ENCODE data around the gene AKAP8. TPM values are rescaled to one million over a fixed set of nuclear protein-coding genes. Genes with fewer than 3 reads are reported as not detected.

AKAP8 gene
- total and polyA plus RNA-seq, 2 of the 4 experiments (the other 2 are of a cell fraction) = 12.2 to 13.4 TPM

- Histone ChIP-seq H3K27ac (ENCODE audit: insufficient read depth, low read length) (no peak overlapping the region), H3K27me3 (ENCODE audit: control insufficient read depth, insufficient read depth, low read length) (no peaks in the 10 kb centered on the region), H2BK120ac (ENCODE audit: low read depth, low read length) (no peak overlapping the region), H2BK15ac (ENCODE audit: low read depth, low read length) (no peak overlapping the region), H4K8ac (ENCODE audit: low read depth in 2 of 2, low read length in 2 of 2) (no peak overlapping the region), H2BK5ac (ENCODE audit: low read depth, low read length, poor library complexity, severe bottlenecking) (no peak overlapping the region), H3K36me3 (ENCODE audit: control insufficient read depth, insufficient read depth, low read length) (peaks cover 68% of the 10 kb centered on the region), H2BK20ac (ENCODE audit: low read depth, low read length) (no peak overlapping the region), H3K56ac (ENCODE audit: extremely low read depth, insufficient read depth, low read length) (no peak overlapping the region), H4K5ac (ENCODE audit: low read depth, low read length) (no peak overlapping the region), H4K91ac (ENCODE audit: insufficient read depth, low read depth, low read length) (no peak overlapping the region), H3K4ac (ENCODE audit: low read depth, low read length) (no peak overlapping the region), H3K4me2 (ENCODE audit: low read depth, low read length) (no peak overlapping the region), H3K79me1 (ENCODE audit: low read depth in 1 of 2, low read length in 2 of 2) (peaks cover 12 to 46% of the 10 kb centered on the region in 2 experiments), H3K4me3 (ENCODE audit: insufficient read depth, low read depth, low read length) (no peak overlapping the region), H3K4me1 (ENCODE audit: control insufficient read depth, insufficient read depth, low read length) (no peaks in the 10 kb centered on the region), H3K18ac (ENCODE audit: low read depth, low read length) (no peak overlapping the region), H3K14ac (replicated peaks; ENCODE audit: low read depth, low read length) (no peak overlapping the region), H2AK5ac (ENCODE audit: low read depth, low read length) (no peak overlapping the region), H4K20me1 (ENCODE audit: insufficient read depth, low read length) (peaks cover 8% of the 10 kb centered on the region), H3K9me1 (ENCODE audit: insufficient read depth, low read length) (no peaks in the 10 kb centered on the region; the same call in 1 of the 2 replicates), H2AFZ (replicated peaks; ENCODE audit: low read length, poor library complexity) (no peak overlapping the region), H2AK9ac (replicated peaks; ENCODE audit: low read depth, low read length, poor library complexity) (no peak overlapping the region), H3K9me3 (ENCODE audit: control insufficient read depth, insufficient read depth, low read length) (no peaks in the 10 kb centered on the region), H3K9ac (ENCODE audit: low read depth, low read length) (no peak overlapping the region), H3K23ac (ENCODE audit: low read depth, low read length) (no peak overlapping the region)
- WGBS, 2 experiments (ENCODE audit: extremely low coverage in 2 of 2, insufficient read length in 1 of 2) = 97% methylated on average over 15 of the region's 24 CpGs; no CpG with 5 or more reads in 1 of the 2 experiments
- TF ChIP-seq FOS (IDR thresholded peaks at IDR 0.05; ENCODE audit: low read depth, low read length) (no peak), SMC3 (IDR thresholded peaks at IDR 0.05; ENCODE audit: low read depth, low read length) (no peak), MAZ (IDR thresholded peaks at IDR 0.05; ENCODE audit: borderline replicate concordance, low read depth, low read length) (no peak), MAFK (IDR thresholded peaks at IDR 0.05; ENCODE audit: low read depth, low read length) (no peak), POLR2A (IDR thresholded peaks at IDR 0.05; ENCODE audit: low read depth, low read length) (no peak), BHLHE40 (IDR thresholded peaks at IDR 0.05; ENCODE audit: low read depth, low read length) (no peak), RFX5 (IDR thresholded peaks at IDR 0.05; ENCODE audit: low read depth, low read length) (no peak), NFE2L2 (IDR thresholded peaks at IDR 0.05; ENCODE audit: low read depth, low read length) (no peak), ELK1 (IDR thresholded peaks at IDR 0.05; ENCODE audit: borderline replicate concordance, low read depth, low read length) (no peak), MXI1 (IDR thresholded peaks at IDR 0.05; ENCODE audit: borderline replicate concordance, low read depth, low read length) (no peak), CEBPB (IDR thresholded peaks at IDR 0.05; ENCODE audit: low read depth, low read length) (no peak), CHD1 (IDR thresholded peaks at IDR 0.05; ENCODE audit: low read depth, low read length) (no peak)
- TF ChIP-seq, protein P1, sequence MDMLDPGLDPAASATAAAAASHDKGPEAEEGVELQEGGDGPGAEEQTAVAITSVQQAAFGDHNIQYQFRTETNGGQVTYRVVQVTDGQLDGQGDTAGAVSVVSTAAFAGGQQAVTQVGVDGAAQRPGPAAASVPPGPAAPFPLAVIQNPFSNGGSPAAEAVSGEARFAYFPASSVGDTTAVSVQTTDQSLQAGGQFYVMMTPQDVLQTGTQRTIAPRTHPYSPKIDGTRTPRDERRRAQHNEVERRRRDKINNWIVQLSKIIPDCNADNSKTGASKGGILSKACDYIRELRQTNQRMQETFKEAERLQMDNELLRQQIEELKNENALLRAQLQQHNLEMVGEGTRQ (IDR thresholded peaks at IDR 0.05; ENCODE audit: low read depth, low read length) = no peak
- BruUV-seq (replicated peaks) = no TSS peak
- no peak for DNase-seq
- intact Hi-C loops (cut with micrococcal nuclease) (no loop called here), in situ Hi-C loops (cut with MboI; ENCODE audit: low sequenced_read_pairs) (no loop called here), dilution Hi-C loops (cut with HindIII; ENCODE audit: low sequenced_read_pairs, unreplicated experiment) (no loop called here)
- ATAC-seq (ENCODE audit: low read depth) = no peak
- CTCF ChIA-PET = interaction anchor here (0.6 kb wide), 1 partner anchor 171 kb away, joined by 3 read pairs; no protein-coding TSS in a partner anchor
- POLR2A ChIA-PET (ENCODE audit: unreplicated experiment) = no interaction called here
Measured at GRCh38 chr19:15368051-15368632, 11.4 kb downstream of the AKAP8 start.

Measured in IMR-90 (cell line).